Activated CD8-positive, alpha-beta memory T cell treated with anti-CD3 and anti-CD28 coated beads for 36 hours (primary cell): ENCODE measurements around the gene HELZ. TPM values are rescaled to one million over a fixed set of nuclear protein-coding genes. Genes with fewer than 3 reads are reported as not detected.

ENCODE experiments used
- CTCF ChIA-PET: fragments of 350-600 bp; sonication (Branson Sonifier 250); formaldehyde crosslinking; loops from one replicate; lab custom pipeline; 2021; ENCODE audit warnings: antibody characterized with exemption; lab: Charles Lee
- POLR2A ChIA-PET: fragments of 350-600 bp; sonication (Branson Sonifier 250); formaldehyde crosslinking; loops from one replicate; lab custom pipeline; 2021; ENCODE audit warnings: antibody characterized with exemption; lab: Charles Lee
- total RNA-seq, 2 experiments: library from RNA; stranded (reverse); gene quantifications; one replicate each; pipeline ENCODE4 v1.2.3, GENCODE V29; 2021

The HELZ gene
- total RNA-seq, 2 experiments from 2014 or later: 57.0 to 57.6 TPM

- ChIA-PET CTCF (no interaction called here), POLR2A (no interaction called here)
These were observed 212.6 kb downstream of the HELZ start for GRCh38 chr17:67032382-67032781.

- POLR2A ChIA-PET: no interaction called here
- CTCF ChIA-PET: interaction anchor here (0.5 kb wide), 1 partner anchor 32 kb away, joined by 3 read pairs; no protein-coding TSS in a partner anchor
These were observed 214.4 kb downstream of the HELZ start for GRCh38 chr17:67030641-67031040.

- ChIA-PET POLR2A (no interaction called here), CTCF (no interaction called here)
These were observed 217.9 kb downstream of the HELZ start for GRCh38 chr17:67027031-67027628.

- POLR2A ChIA-PET: no interaction called here
These were observed 218.7 kb downstream of the HELZ start for GRCh38 chr17:67026341-67026740.

GRCh38 chr17:67025216-67025792 is 219.7 kb downstream of the HELZ start:
- ChIA-PET CTCF (no interaction called here), POLR2A (no interaction called here)

More at GRCh38 chr17:67026341-67026740, 218.7 kb downstream of the HELZ start:
- CTCF ChIA-PET: no interaction called here

GRCh38 chr17:67024736-67025135 is 220.3 kb downstream of the HELZ start:
- POLR2A ChIA-PET: no interaction called here

GRCh38 chr17:67022451-67022810 is 222.6 kb downstream of the HELZ start:
- ChIA-PET POLR2A (no interaction called here), CTCF (no interaction called here)

More at GRCh38 chr17:67024736-67025135, 220.3 kb downstream of the HELZ start:
- CTCF ChIA-PET: no interaction called here

GRCh38 chr17:67021743-67022450 is 223.1 kb downstream of the HELZ start:
- ChIA-PET CTCF (no interaction called here), POLR2A (interaction anchor here (0.7 kb wide), 1 partner anchor 12 kb away, joined by 4 read pairs; no protein-coding TSS in a partner anchor)

GRCh38 chr17:67021196-67021595 is 223.8 kb downstream of the HELZ start:
- ChIA-PET POLR2A (interaction anchor here (0.7 kb wide), 1 partner anchor 12 kb away, joined by 4 read pairs; no protein-coding TSS in a partner anchor), CTCF (no interaction called here)

Other genes starting within 250 kb of the HELZ start
- gene CACNG1, start 200.6 kb downstream of the HELZ start, total RNA-seq: not detected
- gene PSMD12, start 121.4 kb upstream of the HELZ start, total RNA-seq: 100 to 1,000 TPM; 105 to 106 TPM
- 10 to 100 TPM; 40.8 to 42.3 TPM for gene PITPNC1, start 132.1 kb upstream of the HELZ start, total RNA-seq